PC-9 (cell line): ENCODE measurements around the gene AP3B1.

Experiments used
- CTCF ChIP-seq: fragments of 200-600 bp; sonication (generic); conservative IDR thresholded peaks from 2 replicates; pipeline ENCODE4 v1.6.1; 2017; ENCODE audit warnings: mixed run types, antibody characterized with exemption, mild to moderate bottlenecking, moderate library complexity
- EZH2 ChIP-seq: fragments of 200-600 bp; sonication (generic); IDR thresholded peaks from 2 replicates; pipeline ENCODE4 v1.8.0; 2017; ENCODE audit warnings: antibody characterized with exemption, low read depth

GRCh38 chr5:78003450-78003849 is 291.0 kb downstream of the AP3B1 start:
- TF ChIP-seq CTCF = no peak
- TF ChIP-seq EZH2 = no peak
